ENCODE results near the gene CD44.

DNA sequence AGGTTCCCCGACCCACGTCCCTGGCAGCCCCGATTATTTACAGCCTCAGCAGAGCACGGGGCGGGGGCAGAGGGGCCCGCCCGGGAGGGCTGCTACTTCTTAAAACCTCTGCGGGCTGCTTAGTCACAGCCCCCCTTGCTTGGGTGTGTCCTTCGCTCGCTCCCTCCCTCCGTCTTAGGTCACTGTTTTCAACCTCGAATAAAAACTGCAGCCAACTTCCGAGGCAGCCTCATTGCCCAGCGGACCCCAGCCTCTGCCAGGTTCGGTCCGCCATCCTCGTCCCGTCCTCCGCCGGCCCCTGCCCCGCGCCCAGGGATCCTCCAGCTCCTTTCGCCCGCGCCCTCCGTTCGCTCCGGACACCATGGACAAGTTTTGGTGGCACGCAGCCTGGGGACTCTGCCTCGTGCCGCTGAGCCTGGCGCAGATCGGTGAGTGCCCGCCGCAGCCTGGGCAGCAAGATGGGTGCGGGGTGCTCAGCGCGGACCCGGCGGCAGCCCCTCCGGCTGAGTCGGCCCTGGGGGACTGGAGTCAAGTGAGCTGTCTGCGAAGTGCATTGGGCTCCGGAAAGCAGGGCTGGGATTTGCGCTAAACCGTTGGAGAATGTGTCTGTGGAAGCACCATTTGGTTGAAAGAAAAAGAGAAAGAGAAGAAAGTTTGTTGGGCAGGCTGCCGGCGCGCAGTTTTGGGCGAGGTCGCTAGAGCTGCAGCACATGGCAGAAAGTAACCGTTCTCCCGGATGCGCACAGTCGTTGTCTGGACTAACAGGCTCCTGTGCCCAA, at the start of gene CD44:
- TF ChIP-seq GLIS3 (CRISPR knock-in tag; IDR thresholded peaks at IDR 0.05), result no peak
- TF ChIP-seq TCF4 (CRISPR knock-in tag; IDR thresholded peaks at IDR 0.05; ENCODE audit: borderline replicate concordance), result no peak
- TF ChIP-seq ZNF70 (CRISPR knock-in tag; IDR thresholded peaks at IDR 0.05), result no peak
- no peak for TF ChIP-seq ISL1 (CRISPR knock-in tag; IDR thresholded peaks at IDR 0.05)
- TF ChIP-seq, protein P1, sequence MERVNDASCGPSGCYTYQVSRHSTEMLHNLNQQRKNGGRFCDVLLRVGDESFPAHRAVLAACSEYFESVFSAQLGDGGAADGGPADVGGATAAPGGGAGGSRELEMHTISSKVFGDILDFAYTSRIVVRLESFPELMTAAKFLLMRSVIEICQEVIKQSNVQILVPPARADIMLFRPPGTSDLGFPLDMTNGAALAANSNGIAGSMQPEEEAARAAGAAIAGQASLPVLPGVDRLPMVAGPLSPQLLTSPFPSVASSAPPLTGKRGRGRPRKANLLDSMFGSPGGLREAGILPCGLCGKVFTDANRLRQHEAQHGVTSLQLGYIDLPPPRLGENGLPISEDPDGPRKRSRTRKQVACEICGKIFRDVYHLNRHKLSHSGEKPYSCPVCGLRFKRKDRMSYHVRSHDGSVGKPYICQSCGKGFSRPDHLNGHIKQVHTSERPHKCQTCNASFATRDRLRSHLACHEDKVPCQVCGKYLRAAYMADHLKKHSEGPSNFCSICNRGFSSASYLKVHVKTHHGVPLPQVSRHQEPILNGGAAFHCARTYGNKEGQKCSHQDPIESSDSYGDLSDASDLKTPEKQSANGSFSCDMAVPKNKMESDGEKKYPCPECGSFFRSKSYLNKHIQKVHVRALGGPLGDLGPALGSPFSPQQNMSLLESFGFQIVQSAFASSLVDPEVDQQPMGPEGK (CRISPR knock-in tag; IDR thresholded peaks at IDR 0.05; ENCODE audit: borderline replicate concordance), result no peak
- no peak for TF ChIP-seq ARNTL (CRISPR knock-in tag; IDR thresholded peaks at IDR 0.05; ENCODE audit: borderline replicate concordance, low read depth)
- no peak for TF ChIP-seq OSR1 (CRISPR knock-in tag; IDR thresholded peaks at IDR 0.05)
